GM18505 (cell line): ENCODE measurements around the gene LLGL1.

ENCODE experiments used
- ATAC-seq: cut with Tn5 transposase; IDR thresholded peaks from one replicate; pipeline ENCODE4 v1.9.1; 2021; ENCODE audit not compliant: unreplicated experiment
- POLR2A ChIP-seq: IDR thresholded peaks from 4 replicates; pipeline ENCODE4 v1.6.1; 2011; ENCODE audit warnings: borderline replicate concordance; ENCODE audit not compliant: insufficient read depth, insufficient read length; ENCODE audit errors: extremely low read depth

LLGL1 gene

GRCh38 chr17:18245038-18245776 lies 19.8 kb downstream of the LLGL1 start:
- ATAC-seq, result no peak

GRCh38 chr17:18246109-18246725 lies 20.8 kb downstream of the LLGL1 start:
- no peak for ATAC-seq
- TF ChIP-seq POLR2A, result no peak

More at GRCh38 chr17:18245038-18245776, 19.8 kb downstream of the LLGL1 start:
- no peak for TF ChIP-seq POLR2A

- no peak for TF ChIP-seq POLR2A
- ATAC-seq, result no peak
Measured at GRCh38 chr17:18246880-18247612, 21.6 kb downstream of the LLGL1 start.

- no peak for ATAC-seq
- no peak for TF ChIP-seq POLR2A
Measured at GRCh38 chr17:18247613-18248001, 22.2 kb downstream of the LLGL1 start.

- no peak for TF ChIP-seq POLR2A
- no peak for ATAC-seq
Measured at GRCh38 chr17:18248300-18248731, 22.9 kb downstream of the LLGL1 start.

- TF ChIP-seq POLR2A, result no peak
- no peak for ATAC-seq
Measured at GRCh38 chr17:18248811-18249210, 23.4 kb downstream of the LLGL1 start.

- TF ChIP-seq POLR2A, result no peak
- no peak for ATAC-seq
Measured at GRCh38 chr17:18250259-18250658, 24.8 kb downstream of the LLGL1 start.

GRCh38 chr17:18250708-18251107 lies 25.3 kb downstream of the LLGL1 start:
- no peak for TF ChIP-seq POLR2A
- no peak for ATAC-seq

GRCh38 chr17:18251204-18251603 lies 25.8 kb downstream of the LLGL1 start:
- no peak for ATAC-seq
- TF ChIP-seq POLR2A, result no peak

- no peak for ATAC-seq
- no peak for TF ChIP-seq POLR2A
Measured at GRCh38 chr17:18252160-18252559, 26.7 kb downstream of the LLGL1 start.

GRCh38 chr17:18253187-18253884 lies 27.9 kb downstream of the LLGL1 start:
- ATAC-seq, result no peak
- TF ChIP-seq POLR2A, result no peak

- no peak for TF ChIP-seq POLR2A
- ATAC-seq, result no peak
Measured at GRCh38 chr17:18253947-18254821, 28.7 kb downstream of the LLGL1 start.

GRCh38 chr17:18254888-18255649 lies 29.6 kb downstream of the LLGL1 start:
- ATAC-seq, result no peak
- TF ChIP-seq POLR2A, result no peak
